ENCODE results near the gene TIMM17A.
"Not testable (repeated sequence)": the region's sequence is repeated elsewhere in the genome, so short reads cannot be mapped to it uniquely, and the experiment has no call there.

The TIMM17A gene

DNA sequence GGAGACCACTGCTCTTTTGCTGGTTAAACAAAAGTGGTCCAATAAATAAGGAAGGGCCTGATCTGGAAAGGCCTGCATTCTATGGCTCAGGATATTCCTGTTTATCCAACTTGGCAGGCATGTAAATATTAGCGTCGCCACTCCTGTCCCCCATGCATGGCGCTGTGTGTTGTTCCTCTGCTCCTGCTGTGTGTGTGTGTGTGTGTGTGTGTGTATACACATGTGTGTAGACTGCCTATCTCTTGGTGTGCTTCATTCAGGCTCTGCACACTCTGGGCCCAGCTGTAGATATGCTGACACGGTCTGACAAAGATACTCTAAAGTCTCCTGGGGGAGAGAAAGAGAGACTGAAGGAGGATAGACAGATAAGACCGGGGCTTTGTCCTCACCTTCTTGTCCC is 15.7 kb upstream of the TIMM17A start:
- DNase-seq (ENCODE audit: low read depth in 1 of 2, low spot score in 1 of 2) = no peak

GRCh38 chr1:201940316-201940715 is 15.0 kb upstream of the TIMM17A start:
- not testable (repeated sequence) for DNase-seq (ENCODE audit: low read depth in 1 of 2, low spot score in 1 of 2)

DNA sequence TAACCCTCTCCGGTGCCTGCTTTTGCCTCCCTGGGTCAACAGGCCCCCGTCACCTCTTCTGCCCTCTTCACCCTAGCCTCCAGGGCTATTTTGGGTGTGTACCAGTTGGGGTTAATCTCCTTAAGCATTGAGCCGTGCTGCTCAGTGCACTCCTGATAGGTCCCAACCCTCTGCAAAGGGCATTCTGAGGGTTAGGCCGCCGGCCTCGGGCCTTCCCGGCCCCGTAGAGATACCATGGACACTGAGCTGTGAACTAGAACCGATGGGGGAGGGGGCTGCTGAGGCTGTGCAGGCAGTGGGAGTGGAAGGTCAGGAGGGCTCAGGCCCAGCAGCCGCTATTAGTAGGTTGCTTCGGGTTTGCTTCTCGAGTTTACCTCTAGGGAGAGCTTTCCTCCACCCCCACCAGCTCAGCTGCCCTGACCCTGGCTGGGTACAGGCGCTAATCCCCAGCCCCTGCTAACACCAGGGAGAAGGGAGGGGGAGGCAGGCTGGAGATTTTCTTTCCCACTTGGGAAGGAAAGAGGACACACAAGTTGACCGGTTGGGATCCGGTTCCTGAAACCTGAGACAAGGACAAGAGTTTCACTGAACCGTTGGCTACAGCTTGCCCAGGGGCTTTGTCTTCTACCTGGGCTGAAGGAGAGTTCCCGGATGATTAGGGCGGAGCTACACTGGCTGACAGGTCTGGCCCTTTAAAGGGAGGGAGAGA is 13.7 kb upstream of the TIMM17A start:
- DNase-seq (ENCODE audit: low read depth in 1 of 2, low spot score in 1 of 2) = no peak

DNA sequence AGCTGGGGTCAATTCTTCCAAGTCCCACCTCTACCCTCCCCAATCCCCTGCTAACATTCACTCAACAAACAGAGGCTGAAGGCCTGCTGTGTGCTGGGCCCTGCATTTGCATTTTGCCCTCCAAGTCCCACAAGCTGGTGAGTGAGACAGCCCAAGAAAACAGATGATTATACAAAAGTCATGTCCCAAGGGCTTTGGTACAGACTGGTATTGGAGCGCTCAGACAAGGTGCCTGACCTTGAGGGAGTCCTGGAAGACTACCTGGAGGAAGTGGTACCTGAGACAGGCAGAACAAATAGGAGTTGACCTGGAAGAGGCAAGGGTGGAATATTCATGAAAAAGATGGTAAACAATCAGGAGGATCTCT is 13.2 kb upstream of the TIMM17A start:
- DNase-seq (ENCODE audit: low read depth in 1 of 2, low spot score in 1 of 2) = no peak

GRCh38 chr1:201944002-201944401 is 11.3 kb upstream of the TIMM17A start:
- no peak for DNase-seq (ENCODE audit: low read depth in 1 of 2, low spot score in 1 of 2)

- DNase-seq (ENCODE audit: low read depth in 1 of 2, low spot score in 1 of 2) = no peak
Measured at GRCh38 chr1:201944639-201945038, 10.7 kb upstream of the TIMM17A start.

DNA sequence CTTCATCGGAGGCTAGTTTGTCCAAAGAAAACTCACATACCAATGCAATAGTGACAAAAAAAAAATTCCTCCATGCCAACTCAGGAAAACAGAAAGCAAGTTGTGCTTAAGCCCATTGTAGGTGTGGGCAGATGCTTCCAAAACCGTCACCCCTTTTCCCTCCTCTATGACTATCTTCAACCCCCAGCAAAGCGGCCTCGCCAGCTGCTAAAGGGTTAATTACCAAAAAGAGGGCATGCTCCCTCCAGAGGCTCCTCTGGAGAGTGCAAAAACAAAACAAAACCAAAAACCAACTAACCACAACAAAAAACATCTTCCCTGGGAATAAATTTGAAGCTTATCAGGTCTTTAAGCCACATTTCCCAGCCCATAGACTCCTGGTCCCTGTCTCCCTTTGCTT is 10.1 kb upstream of the TIMM17A start:
- DNase-seq (ENCODE audit: low read depth in 1 of 2, low spot score in 1 of 2) = no peak

GRCh38 chr1:201945863-201946223 is 9.5 kb upstream of the TIMM17A start:
- DNase-seq (ENCODE audit: low read depth in 1 of 2, low spot score in 1 of 2) = no peak

- DNase-seq (ENCODE audit: low read depth in 1 of 2, low spot score in 1 of 2) = no peak
Measured at GRCh38 chr1:201946224-201946908, 8.9 kb upstream of the TIMM17A start, which contains the start of gene LMOD1. Gene LMOD1, minus strand, starts transcription at chr1:201946548. Its CDS starts 208 bp downstream, at chr1:201946340.

- DNase-seq (ENCODE audit: low read depth in 1 of 2, low spot score in 1 of 2) = no peak
Measured at GRCh38 chr1:201947697-201948008, 7.7 kb upstream of the TIMM17A start.

- DNase-seq (ENCODE audit: low read depth in 1 of 2, low spot score in 1 of 2) = no peak
Measured at GRCh38 chr1:201949491-201949890, 5.8 kb upstream of the TIMM17A start.

- no peak for DNase-seq (ENCODE audit: low read depth in 1 of 2, low spot score in 1 of 2)
Measured at GRCh38 chr1:201954263-201955008, 867 bp upstream of the TIMM17A start.

- no peak for DNase-seq (ENCODE audit: low read depth in 1 of 2, low spot score in 1 of 2)
Measured at GRCh38 chr1:201955729-201956143, 433 bp downstream of the TIMM17A start.

- DNase-seq (ENCODE audit: low read depth in 1 of 2, low spot score in 1 of 2) = no peak
Measured at GRCh38 chr1:201958348-201958747, 3.0 kb downstream of the TIMM17A start.

DNA sequence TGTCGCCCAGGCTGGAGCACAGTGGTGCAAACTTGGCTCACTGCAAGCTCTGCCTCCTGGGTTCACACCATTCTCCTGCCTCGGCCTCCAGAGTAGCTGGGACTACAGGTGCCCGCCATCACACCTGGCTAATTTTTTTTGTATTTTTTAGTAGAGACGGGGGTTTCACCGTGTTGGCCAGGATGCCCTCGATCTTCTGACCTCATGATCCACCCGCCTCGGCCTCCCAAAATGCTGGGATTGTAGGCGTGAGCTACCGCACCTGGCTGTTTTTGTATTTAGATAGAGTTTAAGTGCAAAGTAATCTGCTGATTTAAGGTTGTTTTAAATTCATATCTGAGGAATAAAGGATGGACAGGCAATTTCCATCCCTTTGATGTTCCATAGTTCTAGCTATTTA is 7.1 kb downstream of the TIMM17A start:
- DNase-seq (ENCODE audit: low read depth in 1 of 2, low spot score in 1 of 2) = not testable (repeated sequence)

DNA sequence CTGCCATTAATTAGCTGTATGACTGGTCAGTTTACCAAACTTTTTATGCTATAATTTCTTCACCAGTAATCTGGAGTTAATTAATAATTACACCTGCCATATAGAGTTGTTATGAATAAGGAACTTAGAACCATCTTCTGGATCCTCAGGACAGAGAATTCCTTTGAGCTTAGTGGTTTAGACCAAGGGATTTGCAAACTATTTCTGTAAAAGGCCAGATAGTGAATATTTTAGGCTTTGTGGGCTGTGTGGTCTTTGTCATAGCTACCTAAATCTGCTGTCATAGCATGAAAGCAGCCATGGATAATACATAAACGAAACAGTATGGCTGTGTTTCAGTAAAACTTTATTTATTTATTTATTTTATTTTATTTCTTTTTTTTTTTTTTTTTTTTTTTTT is 9.0 kb downstream of the TIMM17A start:
- no peak for DNase-seq (ENCODE audit: low read depth in 1 of 2, low spot score in 1 of 2)

- no peak for DNase-seq (ENCODE audit: low read depth in 1 of 2, low spot score in 1 of 2)
Measured at GRCh38 chr1:201966171-201966570, 10.9 kb downstream of the TIMM17A start.

GRCh38 chr1:201968202-201968925 is 13.1 kb downstream of the TIMM17A start:
- DNase-seq (ENCODE audit: low read depth in 1 of 2, low spot score in 1 of 2) = no peak

- no peak for DNase-seq (ENCODE audit: low read depth in 1 of 2, low spot score in 1 of 2)
Measured at GRCh38 chr1:201970334-201971159, 15.2 kb downstream of the TIMM17A start.

- DNase-seq (ENCODE audit: low read depth in 1 of 2, low spot score in 1 of 2) = peak; percentile 51 to 61
Measured at GRCh38 chr1:201982082-201982622, 26.8 kb downstream of the TIMM17A start.
